Measurements from ENCODE around the gene H19.

DNA sequence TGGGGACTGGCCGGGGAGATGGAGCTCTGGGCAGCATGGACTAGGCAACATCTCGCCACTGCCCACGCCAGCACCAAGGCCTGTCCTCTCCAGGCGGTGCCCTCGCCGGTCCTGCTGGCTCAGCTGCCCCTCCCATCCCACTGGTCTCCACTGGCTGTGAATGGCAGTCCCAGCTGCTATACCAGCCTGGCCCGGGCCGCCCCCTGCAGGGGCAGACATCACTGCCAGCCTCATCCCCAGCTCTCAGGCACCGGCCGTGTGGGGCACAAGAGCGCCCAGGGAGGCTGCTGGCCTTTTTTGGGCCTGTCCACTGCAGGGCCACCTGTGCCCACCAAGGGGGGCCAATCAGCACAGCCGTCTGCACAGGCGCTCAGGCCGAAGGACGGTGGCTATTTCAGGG is 30.1 kb upstream of the H19 start:
- TF ChIP-seq, protein P1, sequence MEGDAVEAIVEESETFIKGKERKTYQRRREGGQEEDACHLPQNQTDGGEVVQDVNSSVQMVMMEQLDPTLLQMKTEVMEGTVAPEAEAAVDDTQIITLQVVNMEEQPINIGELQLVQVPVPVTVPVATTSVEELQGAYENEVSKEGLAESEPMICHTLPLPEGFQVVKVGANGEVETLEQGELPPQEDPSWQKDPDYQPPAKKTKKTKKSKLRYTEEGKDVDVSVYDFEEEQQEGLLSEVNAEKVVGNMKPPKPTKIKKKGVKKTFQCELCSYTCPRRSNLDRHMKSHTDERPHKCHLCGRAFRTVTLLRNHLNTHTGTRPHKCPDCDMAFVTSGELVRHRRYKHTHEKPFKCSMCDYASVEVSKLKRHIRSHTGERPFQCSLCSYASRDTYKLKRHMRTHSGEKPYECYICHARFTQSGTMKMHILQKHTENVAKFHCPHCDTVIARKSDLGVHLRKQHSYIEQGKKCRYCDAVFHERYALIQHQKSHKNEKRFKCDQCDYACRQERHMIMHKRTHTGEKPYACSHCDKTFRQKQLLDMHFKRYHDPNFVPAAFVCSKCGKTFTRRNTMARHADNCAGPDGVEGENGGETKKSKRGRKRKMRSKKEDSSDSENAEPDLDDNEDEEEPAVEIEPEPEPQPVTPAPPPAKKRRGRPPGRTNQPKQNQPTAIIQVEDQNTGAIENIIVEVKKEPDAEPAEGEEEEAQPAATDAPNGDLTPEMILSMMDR (conservative IDR thresholded peaks at IDR 0.05 in 1 of 2, IDR thresholded peaks at IDR 0.05 in 1 of 2; ENCODE audit: extremely low read depth in 1 of 2, insufficient read depth in 1 of 2, low read depth in 1 of 2, low read length in 2 of 2): no peak
- TF ChIP-seq EZH2 (IDR thresholded peaks at IDR 0.05; ENCODE audit: borderline replicate concordance, low read length): no peak

Measured in mammary epithelial cell (primary cell).